MCF 10A (cell line): Measurements from ENCODE around the gene PER3. TPM values are rescaled to one million over a fixed set of nuclear protein-coding genes. Genes with fewer than 3 reads are reported as not detected.

Source experiments
- BruUV-seq: library from RNA; stranded (reverse); fragments of 400-500 nt; replicated peaks from 2 replicates; lab custom pipeline; 2021; lab: Mats Ljungman, UMichigan
- CTCF ChIA-PET: fragments of 300-600 bp; sonication (Branson Sonifier 250); formaldehyde crosslinking; extraction: SDS; loops from one replicate; lab custom pipeline; 2021; ENCODE audit warnings: antibody characterized with exemption, inconsistent platforms; lab: Yijun Ruan, JAX
- POLR2A ChIA-PET: fragments of 300-600, 350-650 bp; sonication (Branson Sonifier 250); formaldehyde crosslinking; extraction: SDS; loops from one replicate; lab custom pipeline; 2020; ENCODE audit warnings: antibody characterized with exemption, inconsistent platforms; lab: Yijun Ruan, JAX
- DNase-seq: peaks from one replicate; pipeline ENCODE4 v3.0.0-alpha.2; 2018; ENCODE audit not compliant: unreplicated experiment
- H3K27ac Mint-ChIP-seq: one replicate; pipeline ENCODE4 v1.8.0; 2022; ENCODE audit warnings: mild to moderate bottlenecking, low read depth, mixed read lengths; ENCODE audit not compliant: unreplicated experiment
- H3K27me3 Mint-ChIP-seq: one replicate; pipeline ENCODE4 v1.8.0; 2022; ENCODE audit warnings: mixed read lengths; ENCODE audit not compliant: insufficient read depth, unreplicated experiment
- H3K36me3 Mint-ChIP-seq: one replicate; pipeline ENCODE4 v1.8.0; 2022; ENCODE audit warnings: mild to moderate bottlenecking, moderate library complexity, mixed read lengths; ENCODE audit not compliant: insufficient read depth, unreplicated experiment
- H3K4me1 Mint-ChIP-seq: one replicate; pipeline ENCODE4 v1.8.0; 2022; ENCODE audit warnings: mixed read lengths; ENCODE audit not compliant: insufficient read depth, unreplicated experiment
- H3K4me3 Mint-ChIP-seq: one replicate; pipeline ENCODE4 v1.8.0; 2022; ENCODE audit warnings: mild to moderate bottlenecking, moderate library complexity, mixed read lengths; ENCODE audit not compliant: unreplicated experiment
- H3K9me3 Mint-ChIP-seq: one replicate; pipeline ENCODE4 v1.8.0; 2022; ENCODE audit warnings: mixed read lengths; ENCODE audit not compliant: unreplicated experiment
- CTCF ChIP-seq: fragments of 200-600 bp; IDR thresholded peaks from one replicate; pipeline ENCODE4 v1.8.0; 2022; ENCODE audit warnings: antibody characterized with exemption, mild to moderate bottlenecking; ENCODE audit not compliant: unreplicated experiment
- intact Hi-C: fragments of 100-400 bp; cut with micrococcal nuclease; formaldehyde crosslinking; loops from 2 replicates; pipeline ENCODE4 v1.14.1; 2022
- total RNA-seq: library from RNA; stranded (reverse); gene quantifications from 2 replicates; pipeline ENCODE4 v1.2.3, GENCODE V29; 2022

PER3 gene
- total RNA-seq, 1 experiment from 2014 or later, result 0.84 TPM

GRCh38 chr1:7760245-7760644 lies 23.8 kb upstream of the PER3 start:
- POLR2A ChIA-PET, result interaction anchor here (1.0 to 1.3 kb wide), 2 partner anchors 8 to 11 kb away, joined by 4 read pairs; no protein-coding TSS in a partner anchor
- no peak for TF ChIP-seq CTCF
- H3K27ac Mint-ChIP-seq, result no peak overlapping the region
- intact Hi-C loops, result no loop called here
- no peaks in the 10 kb centered on the region for H3K4me1 Mint-ChIP-seq
- H3K9me3 Mint-ChIP-seq, result no peaks in the 10 kb centered on the region
- H3K4me3 Mint-ChIP-seq, result no peak overlapping the region
- BruUV-seq, result no TSS peak
- H3K36me3 Mint-ChIP-seq, result no peaks in the 10 kb centered on the region
- CTCF ChIA-PET, result interaction anchor here (1.6 to 7.6 kb wide), 3 partner anchors 8 to 92 kb away, joined by 5 to 112 read pairs (median 28); no protein-coding TSS in a partner anchor
- no peak for DNase-seq
- peaks cover 16% of the 10 kb centered on the region for H3K27me3 Mint-ChIP-seq

DNA sequence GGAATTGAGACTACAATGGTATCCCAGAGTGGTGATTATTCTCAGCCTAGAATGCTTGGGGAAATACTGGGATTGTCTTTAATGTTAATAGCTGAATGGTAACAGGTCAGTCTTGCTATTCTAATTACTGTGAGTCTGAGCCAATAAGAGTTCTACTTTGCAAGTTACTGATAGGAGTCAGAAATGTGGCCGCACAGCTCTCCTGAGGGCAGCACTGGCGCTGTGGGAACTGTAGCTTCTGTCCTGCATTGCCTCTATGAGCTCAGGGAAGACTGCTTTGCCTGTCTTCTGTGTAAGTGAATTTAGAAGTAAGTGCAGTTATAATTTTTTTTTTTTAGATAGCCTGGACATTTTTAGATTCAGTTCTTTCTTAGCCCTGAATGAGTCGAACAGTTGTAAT lies 23.0 kb upstream of the PER3 start:
- Mint-ChIP-seq H3K36me3 (no peaks in the 10 kb centered on the region), H3K27ac (no peak overlapping the region)
- no TSS peak for BruUV-seq

DNA sequence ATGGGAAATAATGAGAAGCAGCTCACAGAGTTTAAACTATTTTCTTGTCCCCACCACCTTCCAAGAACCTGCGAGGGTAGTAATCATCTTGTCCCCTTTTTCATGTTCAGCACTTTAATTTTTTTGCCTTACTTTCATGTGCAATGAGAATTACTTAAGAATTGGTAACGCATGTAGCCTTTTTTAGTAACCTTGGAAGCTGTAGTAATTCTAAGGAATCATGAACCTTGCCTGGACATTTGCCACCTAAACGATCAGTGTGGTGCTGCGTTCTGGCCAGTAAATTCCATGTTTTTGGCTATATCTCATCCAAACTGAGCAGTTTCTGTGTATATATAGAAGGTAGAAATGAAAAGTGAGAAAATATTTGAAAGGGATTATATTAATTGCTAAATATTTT lies 16.9 kb upstream of the PER3 start:
- DNase-seq, result no peak
- H3K36me3 Mint-ChIP-seq, result no peaks in the 10 kb centered on the region
- intact Hi-C loops, result no loop called here
- H3K4me1 Mint-ChIP-seq, result peaks cover 3% of the 10 kb centered on the region
- BruUV-seq, result no TSS peak
- POLR2A ChIA-PET, result no interaction called here
- no peak overlapping the region for H3K27ac Mint-ChIP-seq
- CTCF ChIA-PET, result interaction anchor here (1.4 to 1.6 kb wide), 2 partner anchors 15 to 100 kb away, joined by 4 to 12 read pairs; no protein-coding TSS in a partner anchor
- peaks cover 66% of the 10 kb centered on the region for H3K27me3 Mint-ChIP-seq
- TF ChIP-seq CTCF, result no peak
- H3K4me3 Mint-ChIP-seq, result no peak overlapping the region
- H3K9me3 Mint-ChIP-seq, result no peaks in the 10 kb centered on the region

More for the DNA sequence above, 23.0 kb upstream of the PER3 start:
- intact Hi-C loops, result no loop called here
- Mint-ChIP-seq H3K27me3 (peaks cover 25% of the 10 kb centered on the region), H3K9me3 (no peaks in the 10 kb centered on the region), H3K4me1 (no peaks in the 10 kb centered on the region), H3K4me3 (no peak overlapping the region)
- no peak for TF ChIP-seq CTCF
- CTCF ChIA-PET, result interaction anchor here (0.5 to 7.6 kb wide), 5 partner anchors 9 to 643 kb away, joined by 3 to 112 read pairs (median 4); no protein-coding TSS in a partner anchor
- POLR2A ChIA-PET, result interaction anchor here (1.0 to 1.3 kb wide), 2 partner anchors 8 to 10 kb away, joined by 4 read pairs; no protein-coding TSS in a partner anchor
- no peak for DNase-seq

GRCh38 chr1:7768583-7768982 lies 15.5 kb upstream of the PER3 start:
- Mint-ChIP-seq H3K9me3 (no peaks in the 10 kb centered on the region), H3K27me3 (peaks cover 55% of the 10 kb centered on the region), H3K4me3 (no peak overlapping the region), H3K4me1 (peaks cover 10% of the 10 kb centered on the region), H3K36me3 (peaks cover 6% of the 10 kb centered on the region), H3K27ac (no peak overlapping the region)
- no peak for TF ChIP-seq CTCF
- CTCF ChIA-PET, result interaction anchor here (0.6 to 3.1 kb wide), 6 partner anchors 9 to 453 kb away, joined by 3 to 24 read pairs (median 6); no protein-coding TSS in a partner anchor
- no TSS peak for BruUV-seq
- no peak for DNase-seq
- POLR2A ChIA-PET, result interaction anchor here (0.7 to 1.2 kb wide), 2 partner anchors 11 to 756 kb away, joined by 3 read pairs; no protein-coding TSS in a partner anchor
- intact Hi-C loops, result no loop called here
